GM10266 (cell line): Measurements from ENCODE around the gene SF3B3.

ENCODE experiments used
- DNase-seq: peaks from one replicate; pipeline ENCODE4 v3.0.0; 2012; ENCODE audit errors: extremely low spot score
- TF ChIP-seq, protein P1 (sequence below): IDR thresholded peaks from 2 replicates; pipeline ENCODE4 v1.5.1; 2012; ENCODE audit warnings: mild to moderate bottlenecking, low read depth; ENCODE audit not compliant: control insufficient read depth, insufficient read depth; ENCODE audit errors: missing control alignments

Gene SF3B3

DNA sequence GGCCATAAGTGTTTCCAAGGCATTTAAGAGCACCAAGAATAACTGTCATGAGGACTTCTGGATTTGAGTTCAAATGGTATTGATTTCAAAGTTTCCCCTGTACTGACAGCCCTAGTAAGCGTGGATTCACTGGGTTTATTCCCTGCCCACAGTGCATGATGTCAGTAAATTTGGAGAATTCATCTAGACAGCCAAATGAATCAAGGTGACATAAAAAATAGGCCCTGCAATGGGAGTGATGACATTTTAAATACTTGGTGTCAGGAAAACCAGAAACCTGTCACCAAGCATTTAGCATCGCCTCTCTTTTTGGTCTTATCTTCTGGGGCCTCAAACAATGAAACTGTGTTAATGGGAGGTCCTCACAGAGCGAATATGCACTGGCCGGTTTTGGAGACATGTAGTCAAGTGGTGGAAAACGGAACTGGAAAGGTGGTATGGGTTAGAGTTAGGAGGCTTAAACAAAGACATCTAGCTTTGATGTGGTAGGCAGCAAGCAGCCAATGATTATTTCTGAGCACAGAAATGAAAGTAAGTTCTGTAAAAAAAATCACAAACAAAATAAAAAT lies 29.3 kb upstream of the SF3B3 start:
- DNase-seq = no peak
- TF ChIP-seq, protein P1, sequence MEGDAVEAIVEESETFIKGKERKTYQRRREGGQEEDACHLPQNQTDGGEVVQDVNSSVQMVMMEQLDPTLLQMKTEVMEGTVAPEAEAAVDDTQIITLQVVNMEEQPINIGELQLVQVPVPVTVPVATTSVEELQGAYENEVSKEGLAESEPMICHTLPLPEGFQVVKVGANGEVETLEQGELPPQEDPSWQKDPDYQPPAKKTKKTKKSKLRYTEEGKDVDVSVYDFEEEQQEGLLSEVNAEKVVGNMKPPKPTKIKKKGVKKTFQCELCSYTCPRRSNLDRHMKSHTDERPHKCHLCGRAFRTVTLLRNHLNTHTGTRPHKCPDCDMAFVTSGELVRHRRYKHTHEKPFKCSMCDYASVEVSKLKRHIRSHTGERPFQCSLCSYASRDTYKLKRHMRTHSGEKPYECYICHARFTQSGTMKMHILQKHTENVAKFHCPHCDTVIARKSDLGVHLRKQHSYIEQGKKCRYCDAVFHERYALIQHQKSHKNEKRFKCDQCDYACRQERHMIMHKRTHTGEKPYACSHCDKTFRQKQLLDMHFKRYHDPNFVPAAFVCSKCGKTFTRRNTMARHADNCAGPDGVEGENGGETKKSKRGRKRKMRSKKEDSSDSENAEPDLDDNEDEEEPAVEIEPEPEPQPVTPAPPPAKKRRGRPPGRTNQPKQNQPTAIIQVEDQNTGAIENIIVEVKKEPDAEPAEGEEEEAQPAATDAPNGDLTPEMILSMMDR = no peak

DNA sequence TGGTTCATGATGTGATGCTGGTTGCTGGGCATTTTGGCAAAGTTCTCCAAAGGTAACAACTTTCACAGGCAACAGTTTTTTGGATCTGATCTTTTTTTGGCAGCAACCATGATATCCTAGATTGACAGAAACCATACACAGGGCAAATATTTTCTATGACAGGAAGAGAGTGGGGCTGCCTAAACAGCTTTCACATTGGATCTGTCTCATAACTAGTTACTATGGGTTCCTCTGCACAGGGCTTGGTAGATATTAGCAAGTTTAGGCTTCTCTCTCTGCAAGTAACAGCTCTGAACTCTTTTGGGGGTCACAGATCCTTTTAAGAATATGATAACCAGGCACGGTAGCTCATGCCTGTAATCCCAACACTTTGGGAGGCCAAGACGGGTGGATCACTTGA lies 28.8 kb upstream of the SF3B3 start:
- TF ChIP-seq, protein P1 = no peak
- DNase-seq = no peak

DNA sequence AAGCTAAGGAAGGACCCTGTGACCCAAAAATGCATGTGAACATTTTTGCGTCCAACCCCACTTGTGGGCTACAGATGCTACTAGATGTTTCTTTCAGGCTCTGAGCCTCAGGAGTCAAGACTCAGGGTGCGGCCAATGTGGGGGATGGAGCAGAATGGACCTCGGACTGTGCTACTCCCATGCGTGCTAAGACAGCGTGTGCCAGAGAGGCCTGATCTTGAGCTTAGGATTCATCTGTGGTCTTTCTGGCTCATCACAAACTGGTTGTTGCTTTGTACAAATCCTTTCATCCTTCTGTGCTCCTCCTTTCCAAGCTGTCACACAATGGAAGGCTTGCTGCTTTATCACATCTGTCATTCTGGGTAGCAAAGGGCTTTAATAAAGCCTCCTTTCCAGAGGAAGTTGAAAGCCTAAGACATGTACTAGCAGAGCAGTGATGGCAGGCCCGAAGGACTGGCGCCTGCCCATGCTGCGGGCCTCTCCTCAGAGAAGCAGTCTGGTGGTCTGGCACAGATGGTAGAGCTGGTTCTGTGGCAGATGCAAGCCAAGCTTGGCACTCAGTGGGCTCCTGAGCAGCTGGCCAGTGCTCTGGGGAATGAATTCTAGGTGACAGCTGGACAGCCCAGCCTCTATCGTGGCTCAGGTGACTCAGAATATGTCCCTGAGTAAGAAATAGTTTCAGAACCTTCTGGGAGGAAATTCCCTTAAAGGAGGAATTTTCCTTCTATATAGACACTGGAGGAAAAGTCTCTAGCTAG lies 28.0 kb upstream of the SF3B3 start:
- TF ChIP-seq, protein P1 = no peak
- no peak for DNase-seq

DNA sequence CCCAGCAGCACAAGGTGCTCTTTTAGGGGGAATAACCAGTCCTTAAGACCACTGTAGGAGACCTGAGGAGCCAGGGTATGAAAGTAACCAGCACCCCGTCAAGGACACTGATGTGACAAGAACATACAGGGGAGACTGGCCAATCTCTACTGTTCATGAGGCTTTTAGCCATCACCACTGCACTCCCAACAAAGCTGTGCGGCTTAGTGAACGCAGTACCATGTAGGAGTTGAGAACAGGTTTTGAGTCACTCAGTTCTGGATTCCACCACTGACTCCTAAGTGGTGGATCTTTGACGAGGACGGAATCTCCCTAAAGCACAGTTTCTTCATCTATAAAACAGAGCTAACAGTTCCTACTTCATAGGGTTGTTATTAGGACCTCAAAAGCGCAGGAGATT lies 27.1 kb upstream of the SF3B3 start:
- DNase-seq = no peak
- TF ChIP-seq, protein P1 = no peak

DNA sequence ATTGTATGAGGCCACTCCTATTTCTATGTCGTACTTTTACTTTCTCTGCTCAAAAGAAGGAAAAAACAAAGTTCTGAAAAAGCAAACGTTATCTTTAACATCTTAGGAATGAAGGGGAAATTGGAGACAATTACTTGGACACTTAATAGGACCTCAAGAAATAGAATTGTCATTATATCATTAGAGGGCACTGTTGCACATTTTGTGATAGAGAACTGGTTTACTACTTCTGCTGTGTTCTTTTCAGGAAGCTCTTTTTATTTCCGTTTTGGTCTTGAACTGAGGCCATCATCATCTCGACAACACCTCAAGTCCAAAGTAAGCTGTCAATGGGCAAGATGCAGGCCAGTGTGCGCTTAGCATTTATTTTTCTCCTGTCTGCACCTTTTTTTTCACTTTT lies 14.9 kb upstream of the SF3B3 start:
- DNase-seq = no peak
- TF ChIP-seq, protein P1 = peak; percentile 21

DNA sequence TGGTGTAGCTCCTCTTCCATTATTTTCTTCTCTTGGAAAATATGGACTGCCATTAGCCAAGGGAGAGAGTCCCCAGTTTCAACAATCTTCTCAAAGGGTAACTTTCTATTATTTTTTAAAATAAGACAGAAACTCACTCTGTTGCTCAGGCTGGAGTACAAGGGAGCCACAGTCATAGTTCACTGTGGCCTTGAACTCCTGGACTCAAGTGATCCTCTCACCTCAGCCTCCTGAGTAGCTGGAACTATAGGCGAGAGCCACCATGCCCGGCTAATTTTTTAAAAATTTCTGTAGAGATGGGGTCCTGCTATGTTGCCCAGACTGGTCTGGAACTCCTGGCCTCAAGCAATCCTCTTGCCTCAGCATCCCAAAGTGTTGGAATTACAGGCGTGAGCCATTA lies 13.4 kb upstream of the SF3B3 start:
- TF ChIP-seq, protein P1 = no peak
- DNase-seq = no peak

DNA sequence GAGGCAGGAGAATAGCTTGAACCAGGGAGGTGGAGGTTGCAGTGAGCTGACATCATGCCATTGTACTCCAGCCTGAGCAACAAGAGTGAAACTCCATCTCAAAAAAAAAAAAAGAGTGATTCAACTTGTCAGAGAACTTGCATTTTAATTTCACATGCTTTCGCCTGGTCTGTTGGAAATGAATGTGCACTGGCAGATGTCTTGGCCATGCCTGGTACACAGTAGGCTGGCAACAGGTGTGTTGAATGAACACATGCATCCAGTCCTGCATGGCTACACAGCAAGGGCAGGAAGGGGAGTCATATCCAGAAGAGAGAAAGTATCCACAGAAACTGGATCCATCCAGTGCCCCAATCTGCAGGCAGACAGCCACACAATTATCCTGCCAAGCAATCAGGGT lies 11.8 kb upstream of the SF3B3 start:
- TF ChIP-seq, protein P1 = no peak

More for the DNA sequence above, 11.8 kb upstream of the SF3B3 start:
- no peak for DNase-seq
